ENCODE measurements around the gene JARID2.

JARID2 gene

GRCh38 chr6:15530411-15530810 lies 284.5 kb downstream of the JARID2 start:
- H3K9me3 ChIP-seq (ENCODE audit: control insufficient read depth, low read length), result peaks cover 8% of the 10 kb centered on the region
- no peak overlapping the region for H3K18ac ChIP-seq (ENCODE audit: low read depth in 1 of 2, low read length in 2 of 2)
- no peak overlapping the region for H3K4me3 ChIP-seq (ENCODE audit: insufficient read depth in 1 of 2, low read depth in 1 of 2, low read length in 2 of 2)
- DNase-seq, result no peak
- no peak overlapping the region for H3K27ac ChIP-seq (ENCODE audit: low read length, poor library complexity, severe bottlenecking)
- no peaks in the 10 kb centered on the region for H3K27me3 ChIP-seq (ENCODE audit: control insufficient read depth in 1 of 2, insufficient read depth in 1 of 2, low read length in 2 of 2)
- no peak overlapping the region for H3K4ac ChIP-seq (ENCODE audit: low read depth in 1 of 2, low read length in 2 of 2)
- no peak overlapping the region for H3K9ac ChIP-seq (ENCODE audit: low read length)
- H2AK5ac ChIP-seq (ENCODE audit: low read length, severe bottlenecking), result no peak overlapping the region
- no peak overlapping the region for H2BK5ac ChIP-seq (ENCODE audit: low read depth, low read length, poor library complexity, severe bottlenecking)
- peaks cover 30 to 48% of the 10 kb centered on the region in 2 experiments for H3K36me3 ChIP-seq (ENCODE audit: control insufficient read depth in 1 of 2, insufficient read depth in 2 of 2, low read depth in 1 of 2, low read length in 2 of 2)
- no peak overlapping the region for H3K14ac ChIP-seq (ENCODE audit: low read length in 2 of 2)
- H3K79me1 ChIP-seq (replicated peaks; ENCODE audit: low read length, poor library complexity, severe bottlenecking), result peaks cover 23% of the 10 kb centered on the region
- no peak overlapping the region for H4K91ac ChIP-seq (ENCODE audit: low read length)
- no peak overlapping the region for H2BK15ac ChIP-seq (ENCODE audit: low read depth, poor library complexity, severe bottlenecking)
- H3K23ac ChIP-seq (ENCODE audit: low read length in 2 of 2), result no peak overlapping the region
- H2BK120ac ChIP-seq (ENCODE audit: low read depth, low read length), result no peak overlapping the region
- 98% methylated on average over 10 of the region's 10 CpGs for WGBS
- H2AFZ ChIP-seq (ENCODE audit: low read depth, low read length), result no peak overlapping the region
- no peak overlapping the region for H3K4me2 ChIP-seq (ENCODE audit: low read length, poor library complexity, severe bottlenecking)
- H3K4me1 ChIP-seq (ENCODE audit: control insufficient read depth, insufficient read depth, low read depth, low read length), result peaks cover 6% of the 10 kb centered on the region
- H4K8ac ChIP-seq (ENCODE audit: low read length), result no peak overlapping the region
- H2BK12ac ChIP-seq (ENCODE audit: low read length in 2 of 2), result no peak overlapping the region

- H3K4me1 ChIP-seq (ENCODE audit: control insufficient read depth, insufficient read depth, low read depth, low read length), result peaks cover 7% of the 10 kb centered on the region
- no peak overlapping the region for H3K18ac ChIP-seq (ENCODE audit: low read depth in 1 of 2, low read length in 2 of 2)
- H3K4ac ChIP-seq (ENCODE audit: low read depth in 1 of 2, low read length in 2 of 2), result no peak overlapping the region
- no peak overlapping the region for H3K27ac ChIP-seq (ENCODE audit: low read length, poor library complexity, severe bottlenecking)
- no peak overlapping the region for H2BK120ac ChIP-seq (ENCODE audit: low read depth, low read length)
- H3K4me3 ChIP-seq (ENCODE audit: insufficient read depth in 1 of 2, low read depth in 1 of 2, low read length in 2 of 2), result no peak overlapping the region
- no peak overlapping the region for H2BK5ac ChIP-seq (ENCODE audit: low read depth, low read length, poor library complexity, severe bottlenecking)
- H2AFZ ChIP-seq (ENCODE audit: low read depth, low read length), result no peak overlapping the region
- H3K9ac ChIP-seq (ENCODE audit: low read length), result no peak overlapping the region
- no peak overlapping the region for H3K4me2 ChIP-seq (ENCODE audit: low read length, poor library complexity, severe bottlenecking)
- H3K14ac ChIP-seq (ENCODE audit: low read length in 2 of 2), result no peak overlapping the region
- H3K9me3 ChIP-seq (ENCODE audit: control insufficient read depth, low read length), result peaks cover 8% of the 10 kb centered on the region
- H4K91ac ChIP-seq (ENCODE audit: low read length), result no peak overlapping the region
- no peak overlapping the region for H4K8ac ChIP-seq (ENCODE audit: low read length)
- H3K27me3 ChIP-seq (ENCODE audit: control insufficient read depth in 1 of 2, insufficient read depth in 1 of 2, low read length in 2 of 2), result no peaks in the 10 kb centered on the region
- no peak for DNase-seq
- H2BK15ac ChIP-seq (ENCODE audit: low read depth, poor library complexity, severe bottlenecking), result no peak overlapping the region
- peaks cover 31% of the 10 kb centered on the region for H3K79me1 ChIP-seq (replicated peaks; ENCODE audit: low read length, poor library complexity, severe bottlenecking)
- 100% methylated on average over 5 of the region's 7 CpGs for WGBS
- no peak overlapping the region for H2BK12ac ChIP-seq (ENCODE audit: low read length in 2 of 2)
- no peak overlapping the region for H2AK5ac ChIP-seq (ENCODE audit: low read length, severe bottlenecking)
- peaks cover 30 to 37% of the 10 kb centered on the region in 2 experiments for H3K36me3 ChIP-seq (ENCODE audit: control insufficient read depth in 1 of 2, insufficient read depth in 2 of 2, low read depth in 1 of 2, low read length in 2 of 2)
- H3K23ac ChIP-seq (ENCODE audit: low read length in 2 of 2), result no peak overlapping the region
These were observed 286.1 kb downstream of the JARID2 start for GRCh38 chr6:15531973-15532372.

- H4K8ac ChIP-seq (ENCODE audit: low read length), result no peak overlapping the region
- H4K91ac ChIP-seq (ENCODE audit: low read length), result no peak overlapping the region
- H3K27me3 ChIP-seq (ENCODE audit: control insufficient read depth in 1 of 2, insufficient read depth in 1 of 2, low read length in 2 of 2), result no peaks in the 10 kb centered on the region
- H3K23ac ChIP-seq (ENCODE audit: low read length in 2 of 2), result no peak overlapping the region
- H3K4ac ChIP-seq (ENCODE audit: low read depth in 1 of 2, low read length in 2 of 2), result no peak overlapping the region
- H3K79me1 ChIP-seq (replicated peaks; ENCODE audit: low read length, poor library complexity, severe bottlenecking), result peaks cover 29% of the 10 kb centered on the region
- H2BK120ac ChIP-seq (ENCODE audit: low read depth, low read length), result no peak overlapping the region
- peak; percentile 60 for DNase-seq
- H2BK12ac ChIP-seq (ENCODE audit: low read length in 2 of 2), result no peak overlapping the region
- no peak overlapping the region for H3K9ac ChIP-seq (ENCODE audit: low read length)
- H2BK15ac ChIP-seq (ENCODE audit: low read depth, poor library complexity, severe bottlenecking), result no peak overlapping the region
- H2AK5ac ChIP-seq (ENCODE audit: low read length, severe bottlenecking), result no peak overlapping the region
- no peak overlapping the region for H3K4me3 ChIP-seq (ENCODE audit: insufficient read depth in 1 of 2, low read depth in 1 of 2, low read length in 2 of 2)
- H3K14ac ChIP-seq (ENCODE audit: low read length in 2 of 2), result no peak overlapping the region
- peaks cover 26 to 31% of the 10 kb centered on the region in 2 experiments for H3K36me3 ChIP-seq (ENCODE audit: control insufficient read depth in 1 of 2, insufficient read depth in 2 of 2, low read depth in 1 of 2, low read length in 2 of 2)
- H3K4me1 ChIP-seq (ENCODE audit: control insufficient read depth, insufficient read depth, low read depth, low read length), result peaks cover 7% of the 10 kb centered on the region
- no peak overlapping the region for H2AFZ ChIP-seq (ENCODE audit: low read depth, low read length)
- WGBS, result 93% methylated on average over 12 of the region's 12 CpGs
- H2BK5ac ChIP-seq (ENCODE audit: low read depth, low read length, poor library complexity, severe bottlenecking), result no peak overlapping the region
- no peak overlapping the region for H3K4me2 ChIP-seq (ENCODE audit: low read length, poor library complexity, severe bottlenecking)
- H3K9me3 ChIP-seq (ENCODE audit: control insufficient read depth, low read length), result no peaks in the 10 kb centered on the region
- no peak overlapping the region for H3K18ac ChIP-seq (ENCODE audit: low read depth in 1 of 2, low read length in 2 of 2)
- no peak overlapping the region for H3K27ac ChIP-seq (ENCODE audit: low read length, poor library complexity, severe bottlenecking)
These were observed 287.6 kb downstream of the JARID2 start for GRCh38 chr6:15533379-15534026.

DNA sequence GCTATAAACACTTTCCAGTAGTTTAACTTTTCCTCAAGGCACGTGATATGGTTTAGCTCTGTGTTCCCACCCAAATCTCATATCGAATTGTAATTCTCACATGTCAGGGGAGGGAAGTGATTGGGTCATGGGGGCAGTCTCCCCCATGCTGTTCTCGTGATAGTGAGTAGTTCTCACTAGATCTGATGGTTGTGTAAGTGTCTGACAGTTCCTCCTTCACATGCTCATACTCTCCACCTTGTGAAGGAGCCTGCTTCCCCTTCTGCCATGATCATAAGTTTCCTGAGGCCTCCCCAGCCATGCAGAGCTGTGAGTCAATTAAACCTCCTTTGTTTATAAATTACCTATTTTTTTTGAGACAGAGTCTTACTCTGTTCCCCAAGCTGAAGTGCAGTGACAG lies 289.1 kb downstream of the JARID2 start:
- H2BK5ac ChIP-seq (ENCODE audit: low read depth, low read length, poor library complexity, severe bottlenecking), result no peak overlapping the region
- no peak overlapping the region for H3K14ac ChIP-seq (ENCODE audit: low read length in 2 of 2)
- H4K8ac ChIP-seq (ENCODE audit: low read length), result no peak overlapping the region
- no peaks in the 10 kb centered on the region for H3K27me3 ChIP-seq (ENCODE audit: control insufficient read depth in 1 of 2, insufficient read depth in 1 of 2, low read length in 2 of 2)
- no peak overlapping the region for H3K27ac ChIP-seq (ENCODE audit: low read length, poor library complexity, severe bottlenecking)
- no peak overlapping the region for H4K91ac ChIP-seq (ENCODE audit: low read length)
- H2AFZ ChIP-seq (ENCODE audit: low read depth, low read length), result no peak overlapping the region
- DNase-seq, result no peak
- H3K18ac ChIP-seq (ENCODE audit: low read depth in 1 of 2, low read length in 2 of 2), result no peak overlapping the region
- H2BK15ac ChIP-seq (ENCODE audit: low read depth, poor library complexity, severe bottlenecking), result no peak overlapping the region
- H3K79me1 ChIP-seq (replicated peaks; ENCODE audit: low read length, poor library complexity, severe bottlenecking), result peaks cover 26% of the 10 kb centered on the region
- H3K9me3 ChIP-seq (ENCODE audit: control insufficient read depth, low read length), result no peaks in the 10 kb centered on the region
- H3K4me2 ChIP-seq (ENCODE audit: low read length, poor library complexity, severe bottlenecking), result no peak overlapping the region
- no peak overlapping the region for H3K4ac ChIP-seq (ENCODE audit: low read depth in 1 of 2, low read length in 2 of 2)
- WGBS, result 100% methylated on average over 2 of the region's 3 CpGs
- peaks cover 3% of the 10 kb centered on the region for H3K4me1 ChIP-seq (ENCODE audit: control insufficient read depth, insufficient read depth, low read depth, low read length)
- no peak overlapping the region for H3K23ac ChIP-seq (ENCODE audit: low read length in 2 of 2)
- H3K4me3 ChIP-seq (ENCODE audit: insufficient read depth in 1 of 2, low read depth in 1 of 2, low read length in 2 of 2), result no peak overlapping the region
- no peak overlapping the region for H2BK120ac ChIP-seq (ENCODE audit: low read depth, low read length)
- no peak overlapping the region for H2BK12ac ChIP-seq (ENCODE audit: low read length in 2 of 2)
- H3K36me3 ChIP-seq (ENCODE audit: control insufficient read depth in 1 of 2, insufficient read depth in 2 of 2, low read depth in 1 of 2, low read length in 2 of 2), result peaks cover 19 to 31% of the 10 kb centered on the region in 2 experiments
- H3K9ac ChIP-seq (ENCODE audit: low read length), result no peak overlapping the region
- H2AK5ac ChIP-seq (ENCODE audit: low read length, severe bottlenecking), result no peak overlapping the region

Measured in mesenchymal stem cell (in vitro differentiated cells and primary cell).